K562 (cell line): ENCODE data around the gene MIEN1. TPM values are rescaled to one million over a fixed set of nuclear protein-coding genes. Genes with fewer than 3 reads are reported as not detected.

Experiments used
- ATAC-seq: fragments of 200-7000 bp; cut with Tn5 transposase; 3 replicates; pipeline ENCODE4 v1.9.1; 2020; ENCODE audit warnings: moderate library complexity
- BruUV-seq: library from RNA; stranded (reverse); fragments of 400-500 nt; replicated peaks from 2 replicates; lab custom pipeline; 2021; lab: Mats Ljungman, UMichigan
- CTCF ChIA-PET: fragments of 300-600 bp; formaldehyde crosslinking; extraction: SDS; loops from one replicate; lab custom pipeline; 2021; ENCODE audit warnings: low intra/inter-chr PET ratio; lab: Yijun Ruan, JAX
- POLR2A ChIA-PET: fragments of 300-600, 350-650 bp; sonication (Branson Sonifier 250); formaldehyde crosslinking; extraction: SDS; loops from one replicate; lab custom pipeline; 2021; ENCODE audit warnings: antibody characterized with exemption, inconsistent platforms; lab: Yijun Ruan, JAX
- DNase-seq, 4 experiments: peaks; one replicate each; pipeline versions ENCODE4 v3.0.0 to v3.0.0-alpha.2; 2011 to 2018; ENCODE audit warnings: low spot score in 3 of 4, mixed read lengths in 3 of 4; ENCODE audit errors: extremely low read depth in 1 of 4
- FAIRE-seq: peaks from 2 replicates; lab custom pipeline; 2011; peaks lifted over from hg19 to GRCh38; lab: Jason Lieb, UNC
- H2AFZ ChIP-seq: 2 replicates; pipeline ENCODE4 v1.6.0; 2011; ENCODE audit warnings: low read depth, low read length, control low read depth, inconsistent platforms
- H3K27ac ChIP-seq: fragments of 200-600 bp; 3 replicates; pipeline ENCODE4 v1.8.0; 2011; ENCODE audit warnings: low read depth, mild to moderate bottlenecking, control low read depth, inconsistent platforms, low read length, moderate library complexity, mixed read lengths; ENCODE audit errors: extremely low read depth
- H3K27me3 ChIP-seq, 2 experiments: fragments of 300-600 bp in 1 of 2; 2 replicates in 1 of 2; 3 replicates in 1 of 2; pipeline versions ENCODE4 v1.6.0 to v1.8.0; 2011; ENCODE audit warnings: inconsistent platforms in 2 of 2, low read length in 2 of 2, mild to moderate bottlenecking in 1 of 2, mixed read lengths in 1 of 2, moderate library complexity in 1 of 2; ENCODE audit not compliant: control insufficient read depth in 2 of 2, insufficient read depth in 2 of 2
- H3K36me3 ChIP-seq: fragments of 300-600 bp; 3 replicates; pipeline ENCODE4 v1.8.0; 2011; ENCODE audit warnings: mild to moderate bottlenecking, low read length, inconsistent platforms; ENCODE audit not compliant: control insufficient read depth, insufficient read depth
- H3K4me1 ChIP-seq, 2 experiments: fragments of 200-600 bp in 1 of 2; replicated peaks in 1 of 2; 2 replicates in 1 of 2; 3 replicates in 1 of 2; pipeline versions ENCODE4 v1.5.1 to v1.8.0; 2011; ENCODE audit warnings: inconsistent platforms in 2 of 2, low read length in 2 of 2, mild to moderate bottlenecking in 1 of 2, mixed read lengths in 1 of 2, moderate library complexity in 1 of 2; ENCODE audit not compliant: control insufficient read depth in 2 of 2, insufficient read depth in 2 of 2
- H3K4me2 ChIP-seq: 2 replicates; pipeline ENCODE4 v1.6.1; 2011; ENCODE audit warnings: low read length, control low read depth, inconsistent platforms, mixed read lengths; ENCODE audit not compliant: insufficient read depth
- H3K4me3 ChIP-seq: fragments of 200-600 bp; sonication (generic), shearing (Covaris generic); 2 replicates; pipeline ENCODE4 v1.5.1; 2016; ENCODE audit warnings: control low read depth, inconsistent platforms
- H3K79me2 ChIP-seq: fragments of 200-600 bp; 3 replicates; pipeline ENCODE4 v1.8.0; 2011; ENCODE audit warnings: low read length, inconsistent platforms; ENCODE audit not compliant: control insufficient read depth, insufficient read depth
- H3K9ac ChIP-seq, 2 experiments: 2 replicates each; pipeline versions ENCODE4 v1.6.0 to v1.6.1; 2011; ENCODE audit warnings: low read depth in 2 of 2, low read length in 2 of 2, control low read depth in 1 of 2, inconsistent platforms in 1 of 2, mild to moderate bottlenecking in 1 of 2, mixed read lengths in 1 of 2; ENCODE audit not compliant: insufficient read depth in 1 of 2
- H3K9me1 ChIP-seq: one replicate; pipeline ENCODE4 v1.6.0; 2011; ENCODE audit warnings: inconsistent platforms, mild to moderate bottlenecking, low read length, moderate library complexity; ENCODE audit not compliant: control insufficient read depth, insufficient read depth
- H3K9me3 ChIP-seq: replicated peaks from 2 replicates; pipeline ENCODE4 v1.5.1; 2011; ENCODE audit warnings: low read depth, low read length, inconsistent platforms; ENCODE audit not compliant: control insufficient read depth, insufficient read depth
- H4K20me1 ChIP-seq: replicated peaks from 2 replicates; pipeline ENCODE4 v1.6.1; 2011; ENCODE audit warnings: low read length, inconsistent platforms, mixed read lengths; ENCODE audit not compliant: control insufficient read depth, insufficient read depth
- CBX8 ChIP-seq: fragments of 200-600 bp; sonication (generic); IDR thresholded peaks from 2 replicates; pipeline ENCODE4 v1.6.1; 2012; ENCODE audit warnings: borderline replicate concordance, mixed run types, low read depth, mild to moderate bottlenecking, moderate library complexity, mixed read lengths, low read length, control low read depth, inconsistent platforms; ENCODE audit not compliant: poor library complexity, severe bottlenecking; ENCODE audit errors: extremely low read depth
- MBD1 ChIP-seq: fragments of 250-450 bp; sonication (Bioruptor Pico); IDR thresholded peaks from 2 replicates; pipeline ENCODE4 v1.8.0; 2022; ENCODE audit warnings: inconsistent platforms
- PTRF ChIP-seq: fragments of 450-650 bp; IDR thresholded peaks from 2 replicates; pipeline ENCODE4 v1.6.1; 2016; ENCODE audit warnings: mild to moderate bottlenecking, missing genetic modification characterization, missing compliant biosample characterization
- YBX1 ChIP-seq: fragments of 450-650 bp; IDR thresholded peaks from 2 replicates; pipeline ENCODE4 v1.7.1; 2016; ENCODE audit warnings: mild to moderate bottlenecking
- ZNF24 ChIP-seq: fragments of 450-650 bp; IDR thresholded peaks from 2 replicates; pipeline ENCODE4 v1.6.1; 2016
- WGBS: fragments of 100-300 bp; shearing (Covaris generic); methylation state at CpG from one replicate; pipeline ENCODE4 v1.1.6; 2016; ENCODE audit warnings: low coverage, mixed read lengths; ENCODE audit not compliant: insufficient coverage; ENCODE audit errors: missing lambda C conversion rate; 5-methylcytosine and 5-hydroxymethylcytosine counted together
- in situ Hi-C: fragments of 300-500 bp; cut with MboI; formaldehyde crosslinking; loops from 4 replicates; pipeline ENCODE4 v1.15.0; 2018; ENCODE audit warnings: inconsistent platforms, mixed read lengths
- intact Hi-C: fragments of 100-400 bp; cut with micrococcal nuclease; formaldehyde crosslinking; loops from 2 replicates; pipeline ENCODE4 v1.14.2; 2022
- polyA plus RNA-seq, 8 experiments: library from polyadenylated mRNA; depleted of rRNA in 4 of 8; stranded (reverse) in 5 of 8; unstranded in 3 of 8; fragments of >200 nt; fragmentation: Nextera tagmentation in 2 of 8; fragmentation: Illumina TruSeq in 1 of 8; extraction: Ambion mirVana in 2 of 8; extraction: Trizol in 1 of 8; gene quantifications; 2 replicates each; pipeline versions ENCODE4 v1.2.1 to v1.2.3, GENCODE V29; 2011 to 2014; ENCODE audit warnings: inconsistent platforms in 1 of 8, missing spikeins in 1 of 8
- total RNA-seq, 7 experiments: library from RNA; depleted of rRNA in 6 of 7; stranded (reverse); fragments of >200 nt in 6 of 7; fragmentation: Illumina TruSeq in 2 of 7; extraction: Trizol in 2 of 7; gene quantifications; 2 replicates each; pipeline versions ENCODE4 v1.2.1 to v1.2.3, GENCODE V29; 2011 to 2021; ENCODE audit warnings: low replicate concordance in 1 of 7

MIEN1 gene
- total and polyA plus RNA-seq, 9 of the 15 experiments (the other 6 are each of a cell fraction or from before 2014, with no cell fraction given) = 61.3 to 142 (median 78.9) TPM

GRCh38 chr17:39777534-39778365 lies 47.4 kb upstream of the MIEN1 start:
- intact Hi-C loops (no loop called here), in situ Hi-C loops (no loop called here)
- no peaks in the 10 kb centered on the region for H3K4me1 ChIP-seq
- no peak for TF ChIP-seq ZNF24
- no peak for TF ChIP-seq MBD1 (CRISPR knock-in tag)
- no peak for TF ChIP-seq PTRF
- TF ChIP-seq YBX1 = no peak
- TF ChIP-seq CBX8 = peak; percentile 21
- no peak for ATAC-seq
- H3K27ac ChIP-seq = no peak overlapping the region
- H2AFZ ChIP-seq = no peak overlapping the region
- H4K20me1 ChIP-seq = no peaks in the 10 kb centered on the region
- CTCF ChIA-PET = no interaction called here
- POLR2A ChIA-PET = interaction anchor here (0.7 to 1.4 kb wide), 3 partner anchors 9 to 90 kb away, joined by 3 to 4 read pairs (median 3); partner anchors contain the start of gene PGAP3
- WGBS = 6% methylated on average over 11 of the region's 11 CpGs
- no peaks in the 10 kb centered on the region for H3K36me3 ChIP-seq
- no TSS peak for BruUV-seq
- H3K27me3 ChIP-seq = peaks cover 24 to 26% of the 10 kb centered on the region in 2 experiments; a peak in 4 of 5 replicates
- no peaks in the 10 kb centered on the region for H3K9me1 ChIP-seq
- no peaks in the 10 kb centered on the region for H3K9me3 ChIP-seq
- H3K79me2 ChIP-seq = no peaks in the 10 kb centered on the region
- H3K4me3 ChIP-seq = no peak overlapping the region
- H3K4me2 ChIP-seq = no peak overlapping the region
- DNase-seq = no peak
- H3K9ac ChIP-seq = no peak overlapping the region
- no peak for FAIRE-seq
